Spleen (tissue), 11 donors: ENCODE results near the gene CEP131. TPM values are rescaled to one million over a fixed set of nuclear protein-coding genes. Genes with fewer than 3 reads are reported as not detected.

Source experiments
- DNase-seq: peaks from one replicate; pipeline ENCODE4 v3.0.0-alpha.2; 2020
- H3K27ac ChIP-seq, 8 donors: fragments of 200-600 bp; sonication (generic) in 7 of 8; 1 replicate in 4 of 8; 2 replicates in 4 of 8; pipeline versions ENCODE4 v1.5.0 to v1.8.0; 2016 to 2021; ENCODE audit warnings: inconsistent platforms in 4 of 8, mild to moderate bottlenecking in 4 of 8, moderate library complexity in 1 of 8
- H3K27me3 ChIP-seq, 7 donors: fragments of 200-600 bp; sonication (generic) in 6 of 7; replicated peaks in 1 of 7; 1 replicate in 4 of 7; 2 replicates in 3 of 7; pipeline versions ENCODE4 v1.5.0 to v1.8.0; 2016 to 2021; ENCODE audit warnings: inconsistent platforms in 3 of 7, mild to moderate bottlenecking in 1 of 7
- H3K36me3 ChIP-seq, 6 donors: fragments of 200-600 bp; sonication (generic) in 5 of 6; 1 replicate in 4 of 6; 2 replicates in 2 of 6; pipeline versions ENCODE4 v1.5.0 to v1.8.0; 2016 to 2021; ENCODE audit warnings: inconsistent platforms in 2 of 6
- H3K4me1 ChIP-seq, 6 donors: fragments of 200-600 bp; sonication (generic) in 5 of 6; 1 replicate in 3 of 6; 2 replicates in 3 of 6; pipeline versions ENCODE4 v1.5.0 to v1.8.0; 2016 to 2021; ENCODE audit warnings: inconsistent platforms in 3 of 6
- H3K4me3 ChIP-seq, 8 donors: fragments of 200-600 bp; sonication (generic) in 7 of 8; 1 replicate in 4 of 8; 2 replicates in 4 of 8; pipeline versions ENCODE4 v1.5.0 to v1.8.0; 2016 to 2021; ENCODE audit warnings: inconsistent platforms in 4 of 8, mild to moderate bottlenecking in 4 of 8, moderate library complexity in 2 of 8
- H3K9me3 ChIP-seq, 8 donors: fragments of 200-600 bp; sonication (generic) in 7 of 8; 1 replicate in 4 of 8; 2 replicates in 4 of 8; pipeline versions ENCODE4 v1.5.0 to v1.8.0; 2016 to 2021; ENCODE audit warnings: inconsistent platforms in 4 of 8
- POLR2A ChIP-seq, 3 donors: fragments of 450-650 bp; IDR thresholded peaks; one replicate each; pipeline ENCODE4 v1.5.1; 2017; ENCODE audit warnings: antibody characterized with exemption in 3 of 3, mild to moderate bottlenecking in 1 of 3
- POLR2AphosphoS5 ChIP-seq, 3 donors: sonication (generic); formaldehyde crosslinking; IDR thresholded peaks; one replicate each; pipeline ENCODE4 v1.5.1; 2017; ENCODE audit warnings: antibody characterized with exemption in 3 of 3
- WGBS, 5 donors: extraction: QIAGEN DNeasy Blood & Tissue Kit in 3 of 5; methylation state at CpG; one replicate each; pipeline versions ENCODE4 v1.1.5 to v1.1.7; 2013 to 2018; 5-methylcytosine and 5-hydroxymethylcytosine counted together
- intact Hi-C: fragments of 100-400 bp; cut with DNase I; formaldehyde crosslinking; loops from one replicate; pipeline ENCODE4 v1.15.0; 2023; ENCODE audit warnings: low total_unique reads
- polyA plus RNA-seq, 3 donors: library from polyadenylated mRNA; stranded (reverse); fragments of 200-250 nt; gene quantifications; one replicate each; pipeline ENCODE4 v1.2.1, GENCODE V29; 2013
- total RNA-seq, 7 donors: library from RNA; depleted of rRNA in 3 of 7; stranded (reverse); fragments of >200 nt in 3 of 7; fragmentation: NEBNext Ultra II Directional in 4 of 7; extraction: Animal tissue kit (Norgen Biotek cat#: 25700) in 4 of 7; gene quantifications; one replicate each; pipeline versions ENCODE4 v1.1.0 to v1.2.1, GENCODE V29; 2016 to 2021
- TF ChIP-seq, protein P1 (sequence below), 11 experiments: fragments of 200-600 bp in 7 of 11; fragments of 450-650 bp in 4 of 11; sonication (generic) in 4 of 11; IDR thresholded peaks in 8 of 11; conservative IDR thresholded peaks in 3 of 11; 1 replicate in 7 of 11; 2 replicates in 4 of 11; pipeline versions ENCODE4 v1.4.0 to v1.8.0; 2016 to 2021; ENCODE audit warnings: antibody characterized with exemption in 11 of 11, inconsistent platforms in 4 of 11, mild to moderate bottlenecking in 1 of 11
- donor health status: healthy with polysubstance abuse.
- donor health status: DM: no; HTN: no; CAD: no; lungs with moderate emphysema.
- donor health status: DM: no; HTN: no; CAD: no.
- donor health status: Bipolar disorder and iron deficiency.
- donor health status: healthy.
- donor health status: DM: no; HTN: no; CAD: no.
- donor health status: DM: yes; HTN: yes; CAD: no.

Gene CEP131
- total and polyA plus RNA-seq, 10 donors = 8.5 to 26.7 (median 13.3) TPM

GRCh38 chr17:81204578-81204977 is 18.2 kb downstream of the CEP131 start:
- no peak for TF ChIP-seq POLR2A (IDR thresholded peaks at IDR 0.05)
- no peak for TF ChIP-seq POLR2AphosphoS5 (IDR thresholded peaks at IDR 0.05)
- TF ChIP-seq, protein P1, sequence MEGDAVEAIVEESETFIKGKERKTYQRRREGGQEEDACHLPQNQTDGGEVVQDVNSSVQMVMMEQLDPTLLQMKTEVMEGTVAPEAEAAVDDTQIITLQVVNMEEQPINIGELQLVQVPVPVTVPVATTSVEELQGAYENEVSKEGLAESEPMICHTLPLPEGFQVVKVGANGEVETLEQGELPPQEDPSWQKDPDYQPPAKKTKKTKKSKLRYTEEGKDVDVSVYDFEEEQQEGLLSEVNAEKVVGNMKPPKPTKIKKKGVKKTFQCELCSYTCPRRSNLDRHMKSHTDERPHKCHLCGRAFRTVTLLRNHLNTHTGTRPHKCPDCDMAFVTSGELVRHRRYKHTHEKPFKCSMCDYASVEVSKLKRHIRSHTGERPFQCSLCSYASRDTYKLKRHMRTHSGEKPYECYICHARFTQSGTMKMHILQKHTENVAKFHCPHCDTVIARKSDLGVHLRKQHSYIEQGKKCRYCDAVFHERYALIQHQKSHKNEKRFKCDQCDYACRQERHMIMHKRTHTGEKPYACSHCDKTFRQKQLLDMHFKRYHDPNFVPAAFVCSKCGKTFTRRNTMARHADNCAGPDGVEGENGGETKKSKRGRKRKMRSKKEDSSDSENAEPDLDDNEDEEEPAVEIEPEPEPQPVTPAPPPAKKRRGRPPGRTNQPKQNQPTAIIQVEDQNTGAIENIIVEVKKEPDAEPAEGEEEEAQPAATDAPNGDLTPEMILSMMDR (IDR thresholded peaks at IDR 0.05 in 8 of 11, conservative IDR thresholded peaks at IDR 0.05 in 3 of 11) = no peak
- no peaks in the 10 kb centered on the region for H3K27me3 ChIP-seq
- 71 to 88% (median 83%) methylated on average over 6 to 10 of the region's 10 CpGs for WGBS, 5 donors
- no peak for DNase-seq
- H3K9me3 ChIP-seq = no peaks in the 10 kb centered on the region
- no peak overlapping the region for H3K4me3 ChIP-seq
- peaks cover 5 to 20% (median 17%) of the 10 kb centered on the region in 6 donors for H3K4me1 ChIP-seq
- peaks cover 0 to 67% (median 12%) of the 10 kb centered on the region in 6 donors for H3K36me3 ChIP-seq
- no peak overlapping the region for H3K27ac ChIP-seq
- intact Hi-C loops = no loop called here

DNA sequence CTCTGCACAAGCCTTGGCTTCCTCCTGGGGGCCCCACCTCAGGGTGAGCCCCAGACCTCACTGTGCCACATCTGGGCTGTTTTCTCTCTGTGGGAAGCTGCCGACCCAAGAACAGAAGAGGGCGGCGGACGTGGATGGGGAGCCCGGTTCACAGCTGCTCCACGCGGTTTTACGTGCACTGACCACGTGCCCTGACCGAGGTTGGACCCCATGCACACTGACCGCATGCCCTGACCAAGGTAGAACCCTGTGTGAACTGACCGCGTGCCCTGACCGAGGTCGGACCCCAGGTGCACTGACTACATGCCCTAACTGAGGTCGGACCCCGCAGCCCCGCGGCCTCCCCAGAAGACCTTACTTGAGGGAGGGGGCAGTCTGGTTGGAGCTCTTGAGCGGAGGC is 19.6 kb downstream of the CEP131 start:
- Histone ChIP-seq H3K9me3 (no peaks in the 10 kb centered on the region), H3K27ac (no peak overlapping the region), H3K4me1 (peaks cover 5 to 34% (median 30%) of the 10 kb centered on the region in 6 donors), H3K36me3 (peaks cover 0 to 70% (median 15%) of the 10 kb centered on the region in 6 donors), H3K27me3 (no peaks in the 10 kb centered on the region), H3K4me3 (no peak overlapping the region)
- intact Hi-C loops = no loop called here
- WGBS, 5 donors = 90 to 97% (median 96%) methylated on average over 13 to 20 of the region's 20 CpGs
- TF ChIP-seq POLR2AphosphoS5 (IDR thresholded peaks at IDR 0.05) = no peak
- no peak for TF ChIP-seq POLR2A (IDR thresholded peaks at IDR 0.05)
- TF ChIP-seq, protein P1 (IDR thresholded peaks at IDR 0.05 in 8 of 11, conservative IDR thresholded peaks at IDR 0.05 in 3 of 11) = no peak
- no peak for DNase-seq

- no peak overlapping the region for H3K27ac ChIP-seq
- WGBS, 5 donors = 94 to 100% (median 96%) methylated on average over 2 to 10 of the region's 10 CpGs
- peaks cover 0 to 78% (median 15%) of the 10 kb centered on the region in 6 donors for H3K36me3 ChIP-seq
- H3K4me1 ChIP-seq = peaks cover 5 to 42% (median 39%) of the 10 kb centered on the region in 6 donors
- TF ChIP-seq POLR2AphosphoS5 (IDR thresholded peaks at IDR 0.05) (no peak), POLR2A (IDR thresholded peaks at IDR 0.05) (no peak)
- TF ChIP-seq, protein P1 (IDR thresholded peaks at IDR 0.05 in 8 of 11, conservative IDR thresholded peaks at IDR 0.05 in 3 of 11) = no peak
- DNase-seq = no peak
- no peaks in the 10 kb centered on the region for H3K27me3 ChIP-seq
- H3K4me3 ChIP-seq = no peak overlapping the region
- intact Hi-C loops = no loop called here
- no peaks in the 10 kb centered on the region for H3K9me3 ChIP-seq
These were observed 20.4 kb downstream of the CEP131 start for GRCh38 chr17:81202318-81202717.

- TF ChIP-seq, protein P1 (IDR thresholded peaks at IDR 0.05 in 8 of 11, conservative IDR thresholded peaks at IDR 0.05 in 3 of 11) = peak; percentile 37 to 78 (median 68)
- peak in 2 of 3 donors; percentile 17 to 54 for TF ChIP-seq POLR2AphosphoS5 (IDR thresholded peaks at IDR 0.05)
- no peak for TF ChIP-seq POLR2A (IDR thresholded peaks at IDR 0.05)
- H3K9me3 ChIP-seq = no peaks in the 10 kb centered on the region
- peaks cover 0 to 80% (median 5%) of the 10 kb centered on the region in 6 donors for H3K36me3 ChIP-seq
- H3K27me3 ChIP-seq = no peaks in the 10 kb centered on the region
- peak overlapping the region in 3 of 8 donors; percentile 31 to 55 (median 45) for H3K27ac ChIP-seq
- intact Hi-C loops = no loop called here
- H3K4me1 ChIP-seq = peaks cover 11 to 56% (median 47%) of the 10 kb centered on the region in 6 donors
- 56 to 73% (median 64%) methylated on average over 17 to 27 of the region's 27 CpGs for WGBS, 5 donors
- no peak for DNase-seq
- no peak overlapping the region for H3K4me3 ChIP-seq
These were observed 21.8 kb downstream of the CEP131 start for GRCh38 chr17:81200695-81201580.
